ENCODE results near the gene TRRAP.

Gene TRRAP

DNA sequence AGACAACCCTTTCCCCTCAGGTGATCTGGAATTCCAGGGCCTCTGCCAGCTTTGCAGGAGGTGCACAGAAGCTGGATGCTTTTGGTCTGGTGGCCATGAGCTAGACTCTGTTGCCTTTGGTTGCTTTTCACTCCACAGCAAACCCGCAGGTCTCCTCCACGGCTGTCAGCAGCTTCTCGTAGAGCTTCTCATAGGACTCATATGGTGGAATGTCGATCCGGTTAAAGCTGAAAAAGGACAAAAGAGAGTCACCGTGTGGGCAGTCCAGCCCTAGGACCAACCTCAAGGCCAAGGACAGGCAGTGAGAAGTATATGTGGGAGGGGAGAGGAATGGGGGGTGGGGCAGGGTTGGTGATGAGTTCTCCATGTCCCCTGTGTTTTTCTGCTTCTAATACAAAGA is 152.1 kb downstream of the TRRAP start:
- Mint-ChIP-seq H3K27ac (peak overlapping the region; percentile 48 to 87 (median 81)), H3K36me3 (ENCODE audit: low read depth) (peaks cover 76% of the 10 kb centered on the region), H3K4me1 (peaks cover 36% of the 10 kb centered on the region), H3K27me3 (ENCODE audit: low read depth) (no peaks in the 10 kb centered on the region), H3K4me3 (no peak overlapping the region), H3K9me3 (no peaks in the 10 kb centered on the region)
- no peak for TF ChIP-seq CTCF (IDR thresholded peaks at IDR 0.05; ENCODE audit: unreplicated experiment in 3 of 3)

GRCh38 chr7:99030951-99031350 is 152.6 kb downstream of the TRRAP start:
- no peaks in the 10 kb centered on the region for H3K9me3 Mint-ChIP-seq
- peaks cover 76% of the 10 kb centered on the region for H3K36me3 Mint-ChIP-seq (ENCODE audit: low read depth)
- no peaks in the 10 kb centered on the region for H3K27me3 Mint-ChIP-seq (ENCODE audit: low read depth)
- H3K4me3 Mint-ChIP-seq = no peak overlapping the region
- H3K27ac Mint-ChIP-seq = peak overlapping the region in 2 of 3 experiments; percentile 75 to 87
- H3K4me1 Mint-ChIP-seq = peaks cover 36% of the 10 kb centered on the region
- TF ChIP-seq CTCF (IDR thresholded peaks at IDR 0.05; ENCODE audit: unreplicated experiment in 3 of 3) = no peak

GRCh38 chr7:99031496-99031895 is 153.2 kb downstream of the TRRAP start:
- Mint-ChIP-seq H3K4me3 (no peak overlapping the region), H3K27ac (peak overlapping the region in 1 of 3 experiments; percentile 87), H3K4me1 (peaks cover 36% of the 10 kb centered on the region), H3K27me3 (ENCODE audit: low read depth) (no peaks in the 10 kb centered on the region), H3K36me3 (ENCODE audit: low read depth) (peaks cover 79% of the 10 kb centered on the region), H3K9me3 (no peaks in the 10 kb centered on the region)
- no peak for TF ChIP-seq CTCF (IDR thresholded peaks at IDR 0.05; ENCODE audit: unreplicated experiment in 3 of 3)

GRCh38 chr7:99032928-99033327 is 154.6 kb downstream of the TRRAP start:
- Mint-ChIP-seq H3K27me3 (ENCODE audit: low read depth) (no peaks in the 10 kb centered on the region), H3K4me3 (no peak overlapping the region), H3K36me3 (ENCODE audit: low read depth) (peaks cover 83% of the 10 kb centered on the region), H3K9me3 (no peaks in the 10 kb centered on the region), H3K4me1 (peaks cover 28% of the 10 kb centered on the region), H3K27ac (no peak overlapping the region)
- TF ChIP-seq CTCF (IDR thresholded peaks at IDR 0.05; ENCODE audit: unreplicated experiment in 3 of 3) = no peak

DNA sequence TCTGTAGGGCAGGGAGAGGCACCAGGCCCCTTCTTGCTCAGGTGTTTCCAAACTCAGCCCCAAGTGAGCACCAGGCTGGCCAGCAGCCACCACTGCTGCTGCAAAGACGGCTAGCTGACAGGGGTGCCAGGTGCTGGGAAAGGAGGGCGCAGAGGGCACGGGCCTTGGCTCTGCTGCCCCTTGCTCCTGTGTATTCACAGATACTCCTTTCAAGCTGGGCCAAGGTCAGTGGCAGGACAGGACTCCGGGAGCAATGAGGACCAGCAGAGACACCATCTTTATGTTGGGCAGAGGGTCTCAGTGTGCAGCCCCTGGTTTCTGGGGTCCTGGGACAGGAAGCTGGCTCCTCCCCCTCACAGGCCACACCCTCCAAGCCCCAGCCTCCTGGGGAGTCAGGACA is 155.4 kb downstream of the TRRAP start:
- Mint-ChIP-seq H3K4me1 (peaks cover 24% of the 10 kb centered on the region), H3K27ac (no peak overlapping the region), H3K36me3 (ENCODE audit: low read depth) (peaks cover 80% of the 10 kb centered on the region), H3K27me3 (ENCODE audit: low read depth) (no peaks in the 10 kb centered on the region), H3K4me3 (no peak overlapping the region), H3K9me3 (no peaks in the 10 kb centered on the region)
- no peak for TF ChIP-seq CTCF (IDR thresholded peaks at IDR 0.05; ENCODE audit: unreplicated experiment in 3 of 3)

GRCh38 chr7:99034932-99035722 is 156.8 kb downstream of the TRRAP start:
- no peaks in the 10 kb centered on the region for H3K27me3 Mint-ChIP-seq (ENCODE audit: low read depth)
- peaks cover 11% of the 10 kb centered on the region for H3K4me1 Mint-ChIP-seq
- no peak for TF ChIP-seq CTCF (IDR thresholded peaks at IDR 0.05; ENCODE audit: unreplicated experiment in 3 of 3)
- no peak overlapping the region for H3K4me3 Mint-ChIP-seq
- H3K27ac Mint-ChIP-seq = no peak overlapping the region
- H3K36me3 Mint-ChIP-seq (ENCODE audit: low read depth) = peaks cover 74% of the 10 kb centered on the region
- H3K9me3 Mint-ChIP-seq = no peaks in the 10 kb centered on the region

All from nephron (organoid).